T-helper 2 cell (primary cell): ENCODE results near the gene ANKS4B.

ENCODE experiments used
- DNase-seq, 5 experiments: peaks; one replicate each; pipeline versions ENCODE4 v3.0.0 to v3.0.0-alpha.2; 2012 to 2022

Gene ANKS4B

DNA sequence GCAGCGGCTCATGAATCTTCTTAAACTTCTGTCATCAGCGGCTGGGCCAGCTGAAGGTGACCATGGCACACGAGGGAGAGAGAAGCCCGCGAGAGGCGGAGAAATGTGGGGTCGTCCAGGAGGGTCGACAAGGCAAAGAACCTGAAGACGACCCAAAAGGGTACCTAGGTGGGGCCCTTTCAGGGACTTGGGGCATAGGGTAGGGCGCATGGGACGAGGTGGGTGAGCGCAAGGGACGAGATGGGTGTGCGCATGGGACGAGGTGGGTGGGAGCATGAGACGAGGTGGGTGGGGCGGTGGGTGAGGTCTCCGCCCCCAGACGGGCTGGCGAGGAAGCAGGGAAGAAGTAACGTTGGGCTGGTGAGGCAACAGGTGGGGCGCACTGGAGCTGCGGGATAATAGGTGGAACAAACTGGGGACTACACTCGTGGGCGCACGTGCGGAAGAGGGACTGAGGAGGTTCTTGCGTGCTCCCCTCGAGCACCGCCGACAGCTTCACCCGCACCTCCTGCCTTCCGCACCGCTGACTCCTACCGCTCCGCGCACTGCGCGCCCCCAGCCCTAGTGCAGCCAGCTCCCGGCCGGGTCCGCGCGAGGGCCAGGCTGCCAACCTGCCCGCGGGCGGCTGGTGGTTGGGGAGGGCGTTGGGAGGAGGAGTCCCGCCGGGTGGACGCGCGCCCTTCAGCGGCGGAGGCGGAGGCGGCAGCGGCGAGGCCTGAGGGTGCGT, 67.8 kb downstream of the ANKS4B start:
- DNase-seq = peak in 1 of 5 experiments; percentile 56

DNA sequence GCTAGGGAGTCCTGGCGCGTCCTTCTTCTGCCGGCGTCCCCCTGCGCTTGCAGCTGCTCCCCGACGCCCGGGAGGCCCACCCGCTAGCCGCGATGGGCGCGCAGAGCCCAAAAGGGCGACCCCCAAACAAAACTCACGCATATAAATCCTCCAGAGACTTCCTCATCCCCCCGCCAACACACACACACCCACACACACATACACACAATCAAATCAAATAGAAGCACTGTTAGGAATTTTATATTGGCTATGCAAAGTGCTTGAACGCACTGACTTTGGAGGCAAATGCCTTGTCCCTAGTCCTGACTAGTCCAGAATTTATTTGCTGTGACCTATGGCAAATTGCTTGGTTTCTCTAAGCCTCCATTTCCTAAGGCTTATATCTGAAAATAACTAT, 68.4 kb downstream of the ANKS4B start:
- DNase-seq = no peak

DNA sequence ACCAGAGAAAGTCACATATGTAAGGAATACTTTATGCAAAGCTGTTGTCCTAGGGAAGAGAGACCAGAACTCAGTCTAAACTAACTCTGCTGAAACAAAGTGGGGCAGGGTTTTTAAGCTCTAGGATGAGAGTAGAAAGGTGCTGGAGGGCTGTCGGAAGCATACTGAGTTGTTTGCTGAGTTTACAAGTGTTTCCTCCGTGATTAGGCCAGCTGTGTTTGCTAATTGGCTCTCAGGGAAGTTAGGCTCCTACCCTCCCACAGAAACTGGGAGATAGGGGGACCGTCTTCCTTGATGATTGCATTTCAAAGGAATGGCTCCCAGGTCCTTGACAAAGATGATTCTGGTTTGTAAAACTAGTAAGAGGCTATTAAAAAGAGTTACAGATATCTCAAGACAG, 69.0 kb downstream of the ANKS4B start:
- DNase-seq = no peak

DNA sequence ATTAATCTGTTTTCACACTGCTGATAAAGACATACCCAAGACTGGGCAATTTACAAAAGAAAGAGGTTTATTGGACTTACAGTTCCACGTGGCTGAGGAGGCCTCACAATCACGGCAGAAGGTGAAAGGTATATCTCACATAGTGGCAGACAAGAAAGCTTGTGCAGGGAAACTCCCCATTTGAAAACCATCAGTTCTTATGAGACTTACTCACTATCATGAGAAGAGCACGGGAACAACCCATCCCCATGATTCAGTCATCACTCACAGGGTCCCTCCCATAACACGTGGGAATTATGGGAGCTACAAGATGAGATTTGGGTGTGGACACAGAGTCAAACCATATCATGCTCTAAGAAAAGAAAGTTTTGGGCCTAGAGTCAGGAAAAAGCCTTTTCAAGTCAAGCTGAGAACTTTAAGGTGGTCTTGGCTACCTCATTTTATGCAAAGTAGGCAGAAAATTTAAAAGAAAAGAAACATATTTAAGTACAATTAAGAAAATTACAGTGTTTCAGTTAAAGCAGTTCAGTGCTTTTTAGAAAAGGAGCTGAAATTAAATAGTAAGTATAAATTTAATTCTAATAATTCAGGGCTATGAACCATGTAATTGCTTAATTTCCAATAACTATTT, 69.5 kb downstream of the ANKS4B start:
- DNase-seq = no peak
